K562 (cell line): ENCODE data around the gene PLCB4. TPM values are rescaled to one million over a fixed set of nuclear protein-coding genes. Genes with fewer than 3 reads are reported as not detected.

Experiments used
- ATAC-seq: fragments of 200-7000 bp; cut with Tn5 transposase; 3 replicates; pipeline ENCODE4 v1.9.1; 2020; ENCODE audit warnings: moderate library complexity
- BruUV-seq: library from RNA; stranded (reverse); fragments of 400-500 nt; replicated peaks from 2 replicates; lab custom pipeline; 2021; lab: Mats Ljungman, UMichigan
- CTCF ChIA-PET: fragments of 300-600 bp; formaldehyde crosslinking; extraction: SDS; loops from one replicate; lab custom pipeline; 2021; ENCODE audit warnings: low intra/inter-chr PET ratio; lab: Yijun Ruan, JAX
- POLR2A ChIA-PET: fragments of 300-600, 350-650 bp; sonication (Branson Sonifier 250); formaldehyde crosslinking; extraction: SDS; loops from one replicate; lab custom pipeline; 2021; ENCODE audit warnings: antibody characterized with exemption, inconsistent platforms; lab: Yijun Ruan, JAX
- DNase-seq, 4 experiments: peaks; one replicate each; pipeline versions ENCODE4 v3.0.0 to v3.0.0-alpha.2; 2011 to 2018; ENCODE audit warnings: low spot score in 3 of 4, mixed read lengths in 3 of 4; ENCODE audit errors: extremely low read depth in 1 of 4
- FAIRE-seq: peaks from 2 replicates; lab custom pipeline; 2011; peaks lifted over from hg19 to GRCh38; lab: Jason Lieb, UNC
- H2AFZ ChIP-seq: 2 replicates; pipeline ENCODE4 v1.6.0; 2011; ENCODE audit warnings: low read depth, low read length, control low read depth, inconsistent platforms
- H3K27ac ChIP-seq: fragments of 200-600 bp; 3 replicates; pipeline ENCODE4 v1.8.0; 2011; ENCODE audit warnings: low read depth, mild to moderate bottlenecking, control low read depth, inconsistent platforms, low read length, moderate library complexity, mixed read lengths; ENCODE audit errors: extremely low read depth
- H3K27me3 ChIP-seq, 2 experiments: fragments of 300-600 bp in 1 of 2; 2 replicates in 1 of 2; 3 replicates in 1 of 2; pipeline versions ENCODE4 v1.6.0 to v1.8.0; 2011; ENCODE audit warnings: inconsistent platforms in 2 of 2, low read length in 2 of 2, mild to moderate bottlenecking in 1 of 2, mixed read lengths in 1 of 2, moderate library complexity in 1 of 2; ENCODE audit not compliant: control insufficient read depth in 2 of 2, insufficient read depth in 2 of 2
- H3K36me3 ChIP-seq: fragments of 300-600 bp; 3 replicates; pipeline ENCODE4 v1.8.0; 2011; ENCODE audit warnings: mild to moderate bottlenecking, low read length, inconsistent platforms; ENCODE audit not compliant: control insufficient read depth, insufficient read depth
- H3K4me1 ChIP-seq, 2 experiments: fragments of 200-600 bp in 1 of 2; replicated peaks in 1 of 2; 2 replicates in 1 of 2; 3 replicates in 1 of 2; pipeline versions ENCODE4 v1.5.1 to v1.8.0; 2011; ENCODE audit warnings: inconsistent platforms in 2 of 2, low read length in 2 of 2, mild to moderate bottlenecking in 1 of 2, mixed read lengths in 1 of 2, moderate library complexity in 1 of 2; ENCODE audit not compliant: control insufficient read depth in 2 of 2, insufficient read depth in 2 of 2
- H3K4me2 ChIP-seq: 2 replicates; pipeline ENCODE4 v1.6.1; 2011; ENCODE audit warnings: low read length, control low read depth, inconsistent platforms, mixed read lengths; ENCODE audit not compliant: insufficient read depth
- H3K4me3 ChIP-seq: fragments of 200-600 bp; sonication (generic), shearing (Covaris generic); 2 replicates; pipeline ENCODE4 v1.5.1; 2016; ENCODE audit warnings: control low read depth, inconsistent platforms
- H3K79me2 ChIP-seq: fragments of 200-600 bp; 3 replicates; pipeline ENCODE4 v1.8.0; 2011; ENCODE audit warnings: low read length, inconsistent platforms; ENCODE audit not compliant: control insufficient read depth, insufficient read depth
- H3K9ac ChIP-seq, 2 experiments: 2 replicates each; pipeline versions ENCODE4 v1.6.0 to v1.6.1; 2011; ENCODE audit warnings: low read depth in 2 of 2, low read length in 2 of 2, control low read depth in 1 of 2, inconsistent platforms in 1 of 2, mild to moderate bottlenecking in 1 of 2, mixed read lengths in 1 of 2; ENCODE audit not compliant: insufficient read depth in 1 of 2
- H3K9me1 ChIP-seq: one replicate; pipeline ENCODE4 v1.6.0; 2011; ENCODE audit warnings: inconsistent platforms, mild to moderate bottlenecking, low read length, moderate library complexity; ENCODE audit not compliant: control insufficient read depth, insufficient read depth
- H3K9me3 ChIP-seq: replicated peaks from 2 replicates; pipeline ENCODE4 v1.5.1; 2011; ENCODE audit warnings: low read depth, low read length, inconsistent platforms; ENCODE audit not compliant: control insufficient read depth, insufficient read depth
- H4K20me1 ChIP-seq: replicated peaks from 2 replicates; pipeline ENCODE4 v1.6.1; 2011; ENCODE audit warnings: low read length, inconsistent platforms, mixed read lengths; ENCODE audit not compliant: control insufficient read depth, insufficient read depth
- BHLHE40 ChIP-seq: IDR thresholded peaks from 2 replicates; pipeline ENCODE4 v1.6.1; 2011; ENCODE audit warnings: low read length, improper control_type of control experiment
- BRCA1 ChIP-seq, 2 experiments: fragments of 450-650 bp in 1 of 2; sonication (generic) in 1 of 2; formaldehyde crosslinking in 1 of 2; IDR thresholded peaks; 2 replicates each; pipeline versions ENCODE4 v1.5.0 to v1.6.1; 2017 to 2020; ENCODE audit warnings: mild to moderate bottlenecking in 1 of 2, missing genetic modification reagents in 1 of 2
- MED1 ChIP-seq: sonication (generic); formaldehyde crosslinking; IDR thresholded peaks from 2 replicates; pipeline ENCODE4 v1.8.1; 2023; ENCODE audit warnings: missing genetic modification reagents, borderline replicate concordance
- NUFIP1 ChIP-seq: fragments of 450-650 bp; IDR thresholded peaks from 2 replicates; pipeline ENCODE4 v1.6.1; 2018; ENCODE audit not compliant: partially characterized antibody
- PATZ1 ChIP-seq: fragments of 250-450 bp; sonication (Bioruptor Pico); IDR thresholded peaks from 2 replicates; pipeline ENCODE4 v1.5.0; 2020; ENCODE audit warnings: mild to moderate bottlenecking, borderline replicate concordance
- PREB ChIP-seq: sonication (generic); formaldehyde crosslinking; IDR thresholded peaks from 2 replicates; pipeline ENCODE4 v1.8.1; 2023; ENCODE audit warnings: mild to moderate bottlenecking, missing genetic modification reagents
- RBM14 ChIP-seq: fragments of 200-400 bp; formaldehyde crosslinking; IDR thresholded peaks from 2 replicates; pipeline ENCODE4 v1.6.1; 2018; ENCODE audit warnings: low read depth, mild to moderate bottlenecking, low read length, moderate library complexity, borderline replicate concordance; ENCODE audit not compliant: insufficient read depth
- RFX7 ChIP-seq: fragments of 250-450 bp; sonication (Bioruptor Pico); IDR thresholded peaks from 2 replicates; pipeline ENCODE4 v1.5.1; 2021; ENCODE audit warnings: mild to moderate bottlenecking
- SIN3B ChIP-seq: fragments of 450-650 bp; IDR thresholded peaks from 2 replicates; pipeline ENCODE4 v1.6.1; 2017; ENCODE audit warnings: low read depth, mild to moderate bottlenecking, moderate library complexity
- THAP7 ChIP-seq: fragments of 250-450 bp; sonication (Bioruptor Pico); IDR thresholded peaks from 2 replicates; pipeline ENCODE4 v1.5.0; 2021
- ZFX ChIP-seq: sonication (generic); formaldehyde crosslinking; IDR thresholded peaks from 2 replicates; pipeline ENCODE4 v1.8.0; 2022; ENCODE audit warnings: mild to moderate bottlenecking, missing genetic modification reagents, moderate library complexity
- ZKSCAN3 ChIP-seq: fragments of 250-450 bp; sonication (Bioruptor Pico); IDR thresholded peaks from 2 replicates; pipeline ENCODE4 v1.4.0; 2020
- WGBS: fragments of 100-300 bp; shearing (Covaris generic); methylation state at CpG from one replicate; pipeline ENCODE4 v1.1.6; 2016; ENCODE audit warnings: low coverage, mixed read lengths; ENCODE audit not compliant: insufficient coverage; ENCODE audit errors: missing lambda C conversion rate; 5-methylcytosine and 5-hydroxymethylcytosine counted together
- in situ Hi-C: fragments of 300-500 bp; cut with MboI; formaldehyde crosslinking; loops from 4 replicates; pipeline ENCODE4 v1.15.0; 2018; ENCODE audit warnings: inconsistent platforms, mixed read lengths
- intact Hi-C: fragments of 100-400 bp; cut with micrococcal nuclease; formaldehyde crosslinking; loops from 2 replicates; pipeline ENCODE4 v1.14.2; 2022
- polyA plus RNA-seq, 8 experiments: library from polyadenylated mRNA; depleted of rRNA in 4 of 8; stranded (reverse) in 5 of 8; unstranded in 3 of 8; fragments of >200 nt; fragmentation: Nextera tagmentation in 2 of 8; fragmentation: Illumina TruSeq in 1 of 8; extraction: Ambion mirVana in 2 of 8; extraction: Trizol in 1 of 8; gene quantifications; 2 replicates each; pipeline versions ENCODE4 v1.2.1 to v1.2.3, GENCODE V29; 2011 to 2014; ENCODE audit warnings: inconsistent platforms in 1 of 8, missing spikeins in 1 of 8
- total RNA-seq, 7 experiments: library from RNA; depleted of rRNA in 6 of 7; stranded (reverse); fragments of >200 nt in 6 of 7; fragmentation: Illumina TruSeq in 2 of 7; extraction: Trizol in 2 of 7; gene quantifications; 2 replicates each; pipeline versions ENCODE4 v1.2.1 to v1.2.3, GENCODE V29; 2011 to 2021; ENCODE audit warnings: low replicate concordance in 1 of 7

The PLCB4 gene
- total and polyA plus RNA-seq, 9 of the 15 experiments (the other 6 are each of a cell fraction or from before 2014, with no cell fraction given) = 0.20 to 2.9 (median 0.52) TPM

DNA sequence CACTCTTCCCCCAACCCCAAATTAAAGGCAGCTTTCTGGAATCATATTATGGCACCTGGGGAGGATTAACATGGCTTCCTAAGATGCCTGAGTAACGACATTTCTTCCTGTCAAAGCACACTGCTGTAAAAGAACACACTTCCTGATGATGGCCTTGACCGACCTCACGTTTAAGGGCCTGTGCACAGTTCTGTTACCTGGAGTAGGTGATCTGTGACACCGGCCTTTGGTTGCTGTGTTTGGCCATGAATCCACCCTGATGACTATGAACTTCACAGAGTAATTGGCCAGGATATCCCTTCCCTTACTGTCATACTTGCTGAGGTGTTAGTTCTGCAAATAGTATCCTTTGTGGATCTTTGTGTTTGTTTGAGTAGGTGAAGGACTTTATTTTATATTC, 45.8 kb downstream of the PLCB4 start:
- no peak overlapping the region for H3K27ac ChIP-seq
- intact Hi-C loops = no loop called here
- TF ChIP-seq PATZ1 (no peak), MED1 (no peak), SIN3B (no peak), THAP7 (CRISPR knock-in tag) (no peak), BHLHE40 (no peak), ZFX (no peak), PREB (CRISPR knock-in tag) (no peak), NUFIP1 (no peak), RBM14 (no peak), BRCA1 (IDR thresholded peaks at IDR 0.05) (no peak), BRCA1 (CRISPR knock-in tag; IDR thresholded peaks at IDR 0.05) (no peak), RFX7 (no peak), ZKSCAN3 (CRISPR knock-in tag) (no peak)
- TF ChIP-seq, all 486 proteins: peak for 0
- no TSS peak for BruUV-seq
- no peaks in the 10 kb centered on the region for H4K20me1 ChIP-seq
- no peaks in the 10 kb centered on the region for H3K36me3 ChIP-seq
- H3K27me3 ChIP-seq = no peaks in the 10 kb centered on the region
- no peaks in the 10 kb centered on the region; the same call in 1 of the 2 replicates for H3K9me3 ChIP-seq
- no peaks in the 10 kb centered on the region for H3K9me1 ChIP-seq
- ATAC-seq = no peak
- no peak for FAIRE-seq
- WGBS = 54% methylated on average over 3 of the region's 4 CpGs
- no peak overlapping the region for H3K4me2 ChIP-seq
- in situ Hi-C loops = no loop called here
- H2AFZ ChIP-seq = 0 out of 2 replicates have a peak overlapping the region, but pooled peaks have one; percentile 16
- no peak overlapping the region for H3K4me3 ChIP-seq
- no peak for DNase-seq
- H3K9ac ChIP-seq = no peak overlapping the region
- H3K79me2 ChIP-seq = no peaks in the 10 kb centered on the region
- ChIA-PET CTCF (no interaction called here), POLR2A (no interaction called here)
- H3K4me1 ChIP-seq = no peaks in the 10 kb centered on the region
